ENCODE results near the gene THBS1.

THBS1 gene

GRCh38 chr15:39608185-39609139, 27.6 kb downstream of the THBS1 start:
- Histone ChIP-seq H3K36me3 (ENCODE audit: control insufficient read depth in 4 of 4, insufficient read depth in 4 of 4, low read length in 3 of 4) (no peaks in the 10 kb centered on the region), H3K27me3 (replicated peaks in 2 of 5; ENCODE audit: control insufficient read depth in 4 of 5, insufficient read depth in 5 of 5, low read length in 4 of 5) (no peaks in the 10 kb centered on the region), H3K9me3 (ENCODE audit: control extremely low read depth in 1 of 5, control insufficient read depth in 4 of 5, insufficient read depth in 2 of 5, low read depth in 1 of 5, low read length in 4 of 5) (peaks cover 2 to 33% (median 6%) of the 10 kb centered on the region in 5 experiments), H3K4me3 (ENCODE audit: control insufficient read depth in 1 of 7, extremely low read depth in 1 of 7, insufficient read depth in 4 of 7, low read depth in 2 of 7, low read length in 6 of 7) (no peak overlapping the region), H3K4me1 (ENCODE audit: control extremely low read depth in 1 of 4, control insufficient read depth in 4 of 4, insufficient read depth in 4 of 4, low read length in 3 of 4) (no peaks in the 10 kb centered on the region), H3K27ac (ENCODE audit: insufficient read depth in 1 of 2, low read depth in 1 of 2, low read length in 2 of 2, poor library complexity in 1 of 2, severe bottlenecking in 2 of 2) (no peak overlapping the region)
- ChIA-PET POLR2A (no interaction called here), CTCF (no interaction called here)
- DNase-seq: no peak
- WGBS (ENCODE audit: insufficient coverage): 100% methylated on average over 1 of the region's 2 CpGs

- no peak overlapping the region for H3K27ac ChIP-seq (ENCODE audit: insufficient read depth in 1 of 2, low read depth in 1 of 2, low read length in 2 of 2, poor library complexity in 1 of 2, severe bottlenecking in 2 of 2)
- no peaks in the 10 kb centered on the region for H3K27me3 ChIP-seq (replicated peaks in 2 of 5; ENCODE audit: control insufficient read depth in 4 of 5, insufficient read depth in 5 of 5, low read length in 4 of 5)
- H3K36me3 ChIP-seq (ENCODE audit: control insufficient read depth in 4 of 4, insufficient read depth in 4 of 4, low read length in 3 of 4): no peaks in the 10 kb centered on the region
- 94% methylated on average over 3 of the region's 4 CpGs for WGBS (ENCODE audit: insufficient coverage)
- no peaks in the 10 kb centered on the region for H3K4me1 ChIP-seq (ENCODE audit: control extremely low read depth in 1 of 4, control insufficient read depth in 4 of 4, insufficient read depth in 4 of 4, low read length in 3 of 4)
- peaks cover 2 to 38% (median 6%) of the 10 kb centered on the region in 5 experiments for H3K9me3 ChIP-seq (ENCODE audit: control extremely low read depth in 1 of 5, control insufficient read depth in 4 of 5, insufficient read depth in 2 of 5, low read depth in 1 of 5, low read length in 4 of 5)
- DNase-seq: no peak
- H3K4me3 ChIP-seq (ENCODE audit: control insufficient read depth in 1 of 7, extremely low read depth in 1 of 7, insufficient read depth in 4 of 7, low read depth in 2 of 7, low read length in 6 of 7): no peak overlapping the region
- CTCF ChIA-PET: no interaction called here
- POLR2A ChIA-PET: no interaction called here
Measured at GRCh38 chr15:39609166-39609916, 28.5 kb downstream of the THBS1 start.

- no peak overlapping the region for H3K4me3 ChIP-seq (ENCODE audit: control insufficient read depth in 1 of 7, extremely low read depth in 1 of 7, insufficient read depth in 4 of 7, low read depth in 2 of 7, low read length in 6 of 7)
- H3K36me3 ChIP-seq (ENCODE audit: control insufficient read depth in 4 of 4, insufficient read depth in 4 of 4, low read length in 3 of 4): no peaks in the 10 kb centered on the region
- DNase-seq: no peak
- H3K27me3 ChIP-seq (replicated peaks in 2 of 5; ENCODE audit: control insufficient read depth in 4 of 5, insufficient read depth in 5 of 5, low read length in 4 of 5): no peaks in the 10 kb centered on the region
- H3K9me3 ChIP-seq (ENCODE audit: control extremely low read depth in 1 of 5, control insufficient read depth in 4 of 5, insufficient read depth in 2 of 5, low read depth in 1 of 5, low read length in 4 of 5): peaks cover 2 to 38% (median 6%) of the 10 kb centered on the region in 5 experiments
- ChIA-PET CTCF (no interaction called here), POLR2A (interaction anchor here (0.7 kb wide), 1 partner anchor 268 kb away, joined by 4 read pairs; no protein-coding TSS in a partner anchor)
- no peaks in the 10 kb centered on the region for H3K4me1 ChIP-seq (ENCODE audit: control extremely low read depth in 1 of 4, control insufficient read depth in 4 of 4, insufficient read depth in 4 of 4, low read length in 3 of 4)
- H3K27ac ChIP-seq (ENCODE audit: insufficient read depth in 1 of 2, low read depth in 1 of 2, low read length in 2 of 2, poor library complexity in 1 of 2, severe bottlenecking in 2 of 2): no peak overlapping the region
Measured at GRCh38 chr15:39610665-39611064, 29.8 kb downstream of the THBS1 start.

- Histone ChIP-seq H3K36me3 (ENCODE audit: control insufficient read depth in 4 of 4, insufficient read depth in 4 of 4, low read length in 3 of 4) (no peaks in the 10 kb centered on the region), H3K27me3 (replicated peaks in 2 of 5; ENCODE audit: control insufficient read depth in 4 of 5, insufficient read depth in 5 of 5, low read length in 4 of 5) (no peaks in the 10 kb centered on the region), H3K4me1 (ENCODE audit: control extremely low read depth in 1 of 4, control insufficient read depth in 4 of 4, insufficient read depth in 4 of 4, low read length in 3 of 4) (no peaks in the 10 kb centered on the region), H3K4me3 (ENCODE audit: control insufficient read depth in 1 of 7, extremely low read depth in 1 of 7, insufficient read depth in 4 of 7, low read depth in 2 of 7, low read length in 6 of 7) (no peak overlapping the region), H3K9me3 (ENCODE audit: control extremely low read depth in 1 of 5, control insufficient read depth in 4 of 5, insufficient read depth in 2 of 5, low read depth in 1 of 5, low read length in 4 of 5) (peaks cover 0 to 38% (median 6%) of the 10 kb centered on the region in 5 experiments), H3K27ac (ENCODE audit: insufficient read depth in 1 of 2, low read depth in 1 of 2, low read length in 2 of 2, poor library complexity in 1 of 2, severe bottlenecking in 2 of 2) (no peak overlapping the region)
- ChIA-PET CTCF (no interaction called here), POLR2A (no interaction called here)
- no peak for DNase-seq
Measured at GRCh38 chr15:39613271-39613670, 32.4 kb downstream of the THBS1 start.

GRCh38 chr15:39613861-39614260, 33.0 kb downstream of the THBS1 start:
- no peak overlapping the region for H3K4me3 ChIP-seq (ENCODE audit: control insufficient read depth in 1 of 7, extremely low read depth in 1 of 7, insufficient read depth in 4 of 7, low read depth in 2 of 7, low read length in 6 of 7)
- H3K9me3 ChIP-seq (ENCODE audit: control extremely low read depth in 1 of 5, control insufficient read depth in 4 of 5, insufficient read depth in 2 of 5, low read depth in 1 of 5, low read length in 4 of 5): peaks cover 0 to 34% (median 6%) of the 10 kb centered on the region in 5 experiments
- H3K27me3 ChIP-seq (replicated peaks in 2 of 5; ENCODE audit: control insufficient read depth in 4 of 5, insufficient read depth in 5 of 5, low read length in 4 of 5): no peaks in the 10 kb centered on the region
- WGBS (ENCODE audit: insufficient coverage): no CpG with 5 or more reads among the region's 2 CpGs
- no peak for DNase-seq
- H3K36me3 ChIP-seq (ENCODE audit: control insufficient read depth in 4 of 4, insufficient read depth in 4 of 4, low read length in 3 of 4): no peaks in the 10 kb centered on the region
- no peak overlapping the region for H3K27ac ChIP-seq (ENCODE audit: insufficient read depth in 1 of 2, low read depth in 1 of 2, low read length in 2 of 2, poor library complexity in 1 of 2, severe bottlenecking in 2 of 2)
- no peaks in the 10 kb centered on the region for H3K4me1 ChIP-seq (ENCODE audit: control extremely low read depth in 1 of 4, control insufficient read depth in 4 of 4, insufficient read depth in 4 of 4, low read length in 3 of 4)
- POLR2A ChIA-PET: no interaction called here
- CTCF ChIA-PET: no interaction called here

GRCh38 chr15:39616731-39617455, 36.0 kb downstream of the THBS1 start:
- 92% methylated on average over 2 of the region's 6 CpGs for WGBS (ENCODE audit: insufficient coverage)
- Histone ChIP-seq H3K4me1 (ENCODE audit: control extremely low read depth in 1 of 4, control insufficient read depth in 4 of 4, insufficient read depth in 4 of 4, low read length in 3 of 4) (no peaks in the 10 kb centered on the region), H3K36me3 (ENCODE audit: control insufficient read depth in 4 of 4, insufficient read depth in 4 of 4, low read length in 3 of 4) (no peaks in the 10 kb centered on the region), H3K4me3 (ENCODE audit: control insufficient read depth in 1 of 7, extremely low read depth in 1 of 7, insufficient read depth in 4 of 7, low read depth in 2 of 7, low read length in 6 of 7) (no peak overlapping the region), H3K27ac (ENCODE audit: insufficient read depth in 1 of 2, low read depth in 1 of 2, low read length in 2 of 2, poor library complexity in 1 of 2, severe bottlenecking in 2 of 2) (no peak overlapping the region), H3K27me3 (replicated peaks in 2 of 5; ENCODE audit: control insufficient read depth in 4 of 5, insufficient read depth in 5 of 5, low read length in 4 of 5) (no peaks in the 10 kb centered on the region), H3K9me3 (ENCODE audit: control extremely low read depth in 1 of 5, control insufficient read depth in 4 of 5, insufficient read depth in 2 of 5, low read depth in 1 of 5, low read length in 4 of 5) (peaks cover 0 to 11% (median 0%) of the 10 kb centered on the region in 5 experiments)
- DNase-seq: no peak
- ChIA-PET CTCF (no interaction called here), POLR2A (no interaction called here)
